SKM-1 (cell line): ENCODE results near the gene TMEM94.
"Not testable (repeated sequence)": the region's sequence is repeated elsewhere in the genome, so short reads cannot be mapped to it uniquely, and the experiment has no call there.

ENCODE experiments used
- DNase-seq: peaks from one replicate; lab custom pipeline; 2025; ENCODE audit not compliant: unreplicated experiment; lab: John Stamatoyannopoulos, UW

The TMEM94 gene

GRCh38 chr17:75456417-75457046 lies at the start of gene TMEM94:
TSS of gene TMEM94 (plus strand) at chr17:75456635. CDS start at chr17:75471906, 15,271 bp downstream.
- peak; percentile 95 for DNase-seq

- DNase-seq = no peak
Measured at GRCh38 chr17:75407655-75408352, 48.6 kb upstream of the TMEM94 start.

GRCh38 chr17:75410141-75410540 lies 46.3 kb upstream of the TMEM94 start:
- no peak for DNase-seq

- no peak for DNase-seq
Measured at GRCh38 chr17:75411328-75412067, 44.9 kb upstream of the TMEM94 start.

- peak; percentile 19 for DNase-seq
Measured at GRCh38 chr17:75412455-75413317, 43.7 kb upstream of the TMEM94 start.

- DNase-seq = no peak
Measured at GRCh38 chr17:75414488-75414887, 41.9 kb upstream of the TMEM94 start.

- no peak for DNase-seq
Measured at GRCh38 chr17:75416006-75416405, 40.4 kb upstream of the TMEM94 start.

GRCh38 chr17:75417054-75417580 lies 39.3 kb upstream of the TMEM94 start:
- DNase-seq = no peak

- no peak for DNase-seq
Measured at GRCh38 chr17:75418531-75418930, 37.9 kb upstream of the TMEM94 start.

GRCh38 chr17:75428543-75429469 lies 27.6 kb upstream of the TMEM94 start:
- DNase-seq = no peak

- no peak for DNase-seq
Measured at GRCh38 chr17:75430159-75430974, 26.1 kb upstream of the TMEM94 start.

GRCh38 chr17:75433218-75433783 lies 23.1 kb upstream of the TMEM94 start:
- no peak for DNase-seq

- DNase-seq = not testable (repeated sequence)
Measured at GRCh38 chr17:75434433-75434832, 22.0 kb upstream of the TMEM94 start.

GRCh38 chr17:75437404-75437803 lies 19.0 kb upstream of the TMEM94 start:
- DNase-seq = not testable (repeated sequence)

- DNase-seq = no peak
Measured at GRCh38 chr17:75439287-75439686, 17.1 kb upstream of the TMEM94 start.

- no peak for DNase-seq
Measured at GRCh38 chr17:75440738-75441448, 15.5 kb upstream of the TMEM94 start.

GRCh38 chr17:75442168-75443103 lies 14.0 kb upstream of the TMEM94 start:
- no peak for DNase-seq
